A549 treated with GW870086 at 1 μM for 4 hours (cell line): ENCODE measurements around the gene KLHL3. TPM values are rescaled to one million over a fixed set of nuclear protein-coding genes. Genes with fewer than 3 reads are reported as not detected.

ENCODE experiments used
- total RNA-seq: library from RNA; stranded (reverse); fragments of 200-300 nt; extraction: Qiagen RNA extraction; gene quantifications from 5 replicates; pipeline ENCODE4 v1.2.3, GENCODE V29; 2022; ENCODE audit warnings: low read depth

KLHL3 gene
- total RNA-seq = 0.08 to 0.16 TPM (median 0.14 TPM) in 5 replicates

GRCh38 chr5:137735555-137736284, at the start of gene KLHL3:
Gene KLHL3, minus strand, starts transcription at chr5:137736089. Its CDS starts 443 bp downstream, at chr5:137735646.

GRCh38 chr5:137754188-137754960, 18.5 kb upstream of the KLHL3 start, which contains the start of gene HNRNPA0:
Gene HNRNPA0, minus strand, starts transcription at chr5:137754363. Its CDS starts 297 bp downstream, at chr5:137754066.

Other genes with a start within 250 kb of the KLHL3 start
- gene SPOCK1, start 236.8 kb downstream of the KLHL3 start, total RNA-seq = 8.6 to 26.5 TPM (median 17.0 TPM) in 5 replicates
- gene HNRNPA0, start 18.3 kb upstream of the KLHL3 start, total RNA-seq = 43.8 to 52.5 TPM (median 50.4 TPM) in 5 replicates
- not detected in 5 replicates for gene MYOT, start 131.8 kb upstream of the KLHL3 start, total RNA-seq
- gene PKD2L2, start 153.4 kb upstream of the KLHL3 start, total RNA-seq = not detected in 5 replicates